Skin of body (tissue), 2 donors: ENCODE data around the gene SYNDIG1. TPM values are rescaled to one million over a fixed set of nuclear protein-coding genes. Genes with fewer than 3 reads are reported as not detected.

Experiments used
- DNase-seq: peaks from one replicate; lab custom pipeline; 2025; lab: John Stamatoyannopoulos, UW
- total RNA-seq: library from RNA; depleted of rRNA; stranded (reverse); fragments of >200 nt; gene quantifications from one replicate; pipeline ENCODE4 v1.2.3, GENCODE V29; 2014

SYNDIG1 gene
- total RNA-seq, 1 donor from 2014 or later: 2.6 TPM

DNA sequence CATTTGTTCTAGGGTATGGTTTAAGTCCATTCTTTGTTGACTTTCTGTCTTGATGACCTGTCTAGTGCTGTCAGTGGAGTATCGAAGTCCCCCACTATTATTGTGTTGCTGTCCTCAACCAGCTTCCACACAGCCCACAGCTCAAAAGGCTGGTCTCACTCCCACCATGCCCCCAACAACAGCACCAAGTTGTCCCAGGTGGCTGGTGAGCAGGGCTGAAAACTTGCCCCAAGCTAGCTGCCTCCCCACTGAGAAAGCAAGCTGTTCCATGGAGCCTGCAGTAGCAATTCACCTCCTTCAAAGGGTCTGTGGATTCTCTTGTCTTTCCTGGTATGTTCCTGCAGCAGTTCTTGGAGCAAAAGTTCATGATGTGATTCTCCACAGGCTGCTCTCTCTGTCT, 221.0 kb downstream of the SYNDIG1 start:
- DNase-seq: no peak

DNA sequence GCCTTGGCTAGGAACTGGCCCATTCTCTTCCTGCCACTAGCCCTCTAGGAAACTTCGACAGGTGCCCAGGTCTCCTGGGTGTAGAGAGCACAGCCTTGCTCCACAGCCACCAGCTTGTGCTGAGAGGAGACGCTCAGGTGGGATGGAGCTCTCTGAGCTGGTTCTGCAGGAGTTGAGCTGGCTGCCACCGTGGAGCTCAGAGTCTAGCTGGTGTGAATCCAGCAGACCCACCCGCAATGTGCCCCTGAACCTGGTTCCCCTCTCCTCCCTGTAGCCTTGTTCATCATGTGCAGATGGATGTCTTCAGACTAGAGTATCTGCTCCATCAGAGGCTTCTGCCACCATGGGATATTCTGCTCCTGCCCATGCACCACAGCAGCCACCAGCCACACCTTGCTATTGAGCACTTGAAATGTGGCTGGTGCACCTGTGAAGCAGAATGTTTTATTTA, 222.5 kb downstream of the SYNDIG1 start:
- DNase-seq: no peak

DNA sequence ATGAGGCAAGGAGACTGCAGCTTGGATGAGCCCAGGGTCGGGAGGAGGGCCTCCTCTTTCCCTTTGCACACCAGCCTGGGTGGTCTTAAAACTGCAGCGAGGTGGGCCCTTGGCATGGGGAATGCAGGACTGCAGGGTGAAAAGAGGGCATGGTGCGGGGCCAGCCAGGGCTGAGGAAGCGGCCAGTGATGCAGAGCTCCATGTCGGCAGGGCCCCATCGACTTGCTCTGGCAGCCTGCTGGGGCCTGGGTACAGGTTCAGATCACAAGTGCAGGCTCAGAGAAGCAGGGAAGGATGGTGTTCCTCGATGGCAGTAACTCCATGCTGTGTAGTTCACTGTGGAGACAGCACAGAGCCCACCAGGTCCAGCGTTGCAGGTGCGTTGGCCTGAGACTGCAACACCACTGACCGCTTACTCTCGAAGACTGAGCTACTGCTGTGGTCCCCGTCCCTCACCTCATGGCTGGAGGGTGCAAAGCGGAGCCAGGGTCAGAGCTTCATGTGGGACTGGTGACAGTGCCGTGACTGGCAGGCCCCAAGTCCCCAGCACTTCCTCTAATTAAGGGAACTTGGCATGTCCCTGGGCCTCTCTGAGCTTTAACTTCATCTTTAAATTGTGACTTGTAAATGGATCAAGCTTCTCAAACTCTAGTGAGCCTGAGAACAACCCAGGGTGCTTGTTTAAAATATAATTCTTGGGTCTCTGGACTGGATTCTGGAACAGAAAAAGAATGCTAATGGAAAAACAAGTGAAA, 223.2 kb downstream of the SYNDIG1 start:
- no peak for DNase-seq

DNA sequence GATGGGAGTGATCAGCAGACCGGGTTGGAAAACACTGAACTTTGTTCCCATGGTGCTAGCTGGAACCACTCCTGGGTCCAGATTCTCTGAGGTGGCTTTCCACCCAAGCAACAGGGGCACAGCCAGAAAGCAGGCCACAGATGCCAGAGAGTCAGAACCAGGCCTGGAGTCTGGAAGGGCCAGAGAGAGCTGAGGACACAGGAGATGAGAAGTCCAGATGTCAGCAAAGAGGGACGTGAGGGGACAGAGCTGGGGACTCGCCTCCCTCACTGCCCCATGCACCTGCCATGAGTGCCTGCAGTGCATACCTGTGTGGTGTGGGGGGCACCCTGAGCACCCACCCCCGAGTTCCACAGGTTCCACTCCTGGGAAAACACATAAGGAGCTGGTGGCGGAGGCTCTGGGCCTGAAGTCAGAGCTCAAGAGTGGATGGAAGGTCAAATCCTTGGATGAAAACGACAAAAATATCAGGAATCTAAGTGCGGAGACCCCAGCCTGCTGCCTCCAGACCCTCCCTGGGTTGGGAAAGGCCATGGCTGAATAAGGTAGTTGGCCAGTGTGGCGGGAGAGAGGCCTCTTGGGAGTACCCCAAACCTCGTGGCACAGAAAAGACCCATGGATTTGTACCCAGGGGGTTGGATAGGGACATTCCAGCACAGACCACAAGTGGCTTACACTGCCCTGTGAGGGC, 224.2 kb downstream of the SYNDIG1 start:
- DNase-seq: no peak

DNA sequence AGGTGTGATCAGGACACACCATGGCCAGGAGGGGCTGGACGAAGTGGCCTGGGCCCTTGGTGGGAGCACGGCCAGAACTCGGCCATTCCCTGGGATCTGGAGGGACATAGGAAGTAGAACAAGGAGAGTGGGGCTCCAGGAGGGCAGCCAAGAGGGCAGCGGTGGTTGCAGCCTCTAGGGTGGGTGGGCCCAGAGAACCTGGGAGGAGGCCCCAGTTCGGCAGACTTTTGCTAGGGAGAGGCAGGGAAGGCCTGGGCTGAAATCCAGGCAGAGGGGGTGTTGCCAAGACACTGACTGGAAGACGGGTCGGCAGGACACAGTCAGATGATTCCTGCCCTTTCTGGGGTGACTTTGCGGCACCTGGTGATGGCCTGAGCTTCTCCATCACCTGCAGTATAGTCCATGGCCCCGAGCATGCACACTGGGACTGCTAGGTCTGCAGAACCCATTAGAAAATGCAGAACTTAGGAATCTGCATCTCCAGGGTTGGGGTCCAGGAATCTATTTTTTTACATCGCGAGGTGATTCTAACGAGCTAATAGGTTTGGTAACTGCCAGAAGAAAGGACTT, 224.8 kb downstream of the SYNDIG1 start:
- DNase-seq: no peak

DNA sequence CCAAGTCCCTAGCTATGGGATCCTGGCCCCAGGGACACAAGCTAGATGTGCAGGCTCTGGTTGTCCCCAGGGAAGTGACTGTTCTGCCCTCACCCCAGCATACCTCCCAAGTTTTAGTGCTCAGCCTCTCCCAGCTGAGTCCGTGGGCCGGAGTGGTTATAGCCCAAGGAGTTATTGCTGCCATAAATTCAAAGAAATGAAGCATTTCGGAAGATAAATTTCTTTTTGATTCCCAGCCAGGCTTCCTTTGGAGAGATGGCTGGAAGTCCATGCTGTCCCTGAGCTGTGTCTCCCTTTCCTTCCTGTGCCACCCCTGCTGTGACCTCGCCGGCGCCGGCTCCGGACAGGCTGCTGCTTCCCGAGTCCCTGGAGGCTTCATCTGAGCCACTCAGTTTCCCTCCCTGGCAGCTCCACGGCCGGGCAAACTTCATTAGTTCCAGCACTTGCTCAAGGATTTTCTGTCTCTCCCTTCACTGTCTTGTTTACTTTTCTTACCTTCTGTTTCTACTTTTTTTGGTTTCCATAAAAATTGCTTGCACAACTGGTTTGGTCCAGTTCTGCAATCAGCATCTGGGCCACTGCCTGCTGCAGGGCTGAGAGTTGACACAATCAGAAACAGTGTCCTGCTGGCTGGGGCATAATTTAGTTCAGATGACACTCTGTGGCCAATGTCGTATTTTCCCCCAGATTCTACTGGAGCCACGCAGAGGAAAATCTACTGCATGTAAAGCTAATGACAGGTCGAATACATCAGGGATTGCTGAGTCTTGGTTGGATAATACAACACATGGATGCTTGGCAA, 225.5 kb downstream of the SYNDIG1 start:
- DNase-seq: no peak

DNA sequence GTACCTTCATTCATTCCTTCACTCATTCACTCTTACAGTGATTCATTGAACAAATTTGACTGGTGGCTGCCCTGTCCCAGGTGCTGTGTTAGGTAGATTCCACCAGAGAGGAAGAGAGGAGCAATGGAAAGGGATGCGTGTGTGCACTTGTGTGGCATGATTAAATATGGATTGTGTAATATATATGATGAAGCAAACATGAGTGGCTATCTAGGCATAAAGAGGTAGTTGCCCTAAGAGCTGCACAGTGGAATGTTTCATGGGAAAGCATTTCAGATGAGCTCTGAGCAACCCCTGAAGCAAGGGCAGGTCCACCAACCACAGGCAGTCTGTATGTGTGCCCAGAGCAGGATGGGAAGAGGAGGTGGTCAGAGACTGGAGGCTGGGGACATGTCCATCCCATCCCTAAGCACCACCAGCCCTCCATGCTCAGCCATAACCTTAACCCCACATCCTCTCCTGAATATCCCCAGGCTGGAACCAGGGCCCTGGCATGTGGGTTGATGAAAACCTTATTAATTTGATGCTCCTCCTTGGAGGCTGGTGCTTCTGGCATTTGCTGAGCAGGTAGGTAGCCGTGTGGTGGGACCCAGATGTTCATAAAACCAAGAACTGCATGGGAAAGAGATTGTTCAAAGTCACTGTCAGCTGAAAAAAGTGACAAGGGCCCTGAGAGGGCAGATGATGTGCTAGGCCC, 226.2 kb downstream of the SYNDIG1 start:
- DNase-seq: no peak

DNA sequence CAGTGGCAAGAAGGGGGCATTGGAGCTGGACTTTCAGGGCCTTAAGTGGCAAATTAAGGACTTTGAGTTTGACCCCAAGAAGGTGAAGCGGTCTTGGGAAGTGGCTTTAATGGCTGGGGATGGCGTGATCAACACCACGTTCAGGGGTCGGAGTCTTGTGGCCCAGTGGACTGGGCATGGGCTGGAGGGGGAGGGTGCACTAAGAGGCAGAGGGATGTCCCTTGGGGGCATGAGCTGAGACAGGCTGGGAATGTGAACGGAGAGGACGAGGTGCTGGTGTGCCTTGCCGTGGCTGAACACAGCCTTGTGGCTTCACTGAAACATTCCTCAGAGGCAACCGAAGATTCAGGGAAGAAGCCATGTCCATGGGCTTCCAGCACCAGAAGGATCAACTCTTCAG, 227.0 kb downstream of the SYNDIG1 start:
- DNase-seq: no peak

DNA sequence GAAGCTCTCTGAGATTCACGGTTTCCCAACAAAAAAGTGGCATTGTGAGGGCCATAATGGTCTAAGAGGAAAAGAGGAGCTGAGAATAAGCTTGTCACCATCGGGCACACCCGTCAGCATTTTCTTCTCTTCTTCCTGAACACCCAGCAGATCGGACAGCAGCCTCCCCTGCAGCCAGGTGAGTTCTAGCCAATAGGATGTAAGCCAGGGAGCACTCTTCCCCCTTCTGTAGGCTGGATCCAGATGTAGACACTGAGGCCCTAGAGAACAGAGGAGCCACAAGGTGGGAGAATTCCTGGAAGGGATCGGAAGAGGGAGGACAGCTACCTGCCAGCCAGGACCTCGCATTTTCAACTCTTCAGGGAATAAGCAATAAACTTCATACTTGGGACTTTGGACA, 228.0 kb downstream of the SYNDIG1 start:
- no peak for DNase-seq

DNA sequence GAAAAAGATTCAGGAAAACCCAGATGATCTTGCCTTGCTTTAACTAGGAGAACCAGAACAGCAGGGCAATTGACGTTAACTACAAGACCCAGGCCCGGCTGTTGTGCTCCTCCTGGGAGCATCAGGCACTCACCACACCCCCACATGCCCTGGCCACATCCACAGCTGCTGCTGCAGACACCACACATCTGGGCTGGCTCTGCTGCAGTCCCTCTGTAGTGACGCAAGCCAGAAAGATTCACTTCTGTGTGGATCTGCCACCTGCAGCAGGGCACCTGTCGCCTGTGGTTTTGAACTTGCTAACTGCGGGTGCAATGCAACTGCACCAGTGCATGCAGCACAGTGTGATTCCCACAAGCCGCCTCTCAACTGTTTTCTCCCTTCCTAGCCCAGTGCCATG, 228.8 kb downstream of the SYNDIG1 start:
- DNase-seq: no peak

DNA sequence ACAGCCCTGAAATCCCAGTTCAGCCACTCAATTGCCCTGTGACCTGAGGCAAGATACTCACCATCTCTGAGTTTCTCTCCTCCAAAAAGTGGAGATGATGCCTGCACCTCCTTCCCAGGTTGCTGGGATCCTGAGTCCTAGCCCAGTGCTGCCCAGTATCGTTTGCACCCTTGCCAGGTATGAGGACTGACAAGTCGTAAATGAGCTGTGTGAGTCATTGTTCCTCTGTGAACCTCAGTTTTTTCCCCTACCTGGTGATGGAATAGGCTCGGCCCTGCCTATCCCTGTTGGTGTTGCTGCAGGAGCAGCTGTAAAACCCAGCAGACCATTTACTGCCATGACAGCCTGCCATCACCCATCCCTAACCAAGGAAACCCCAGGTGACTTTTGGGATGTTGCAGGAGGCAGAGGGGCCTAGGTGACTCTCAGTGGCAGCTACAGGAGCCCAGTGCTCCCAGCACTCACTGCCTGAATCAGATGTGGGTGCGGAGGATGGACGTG, 229.3 kb downstream of the SYNDIG1 start:
- DNase-seq: no peak

DNA sequence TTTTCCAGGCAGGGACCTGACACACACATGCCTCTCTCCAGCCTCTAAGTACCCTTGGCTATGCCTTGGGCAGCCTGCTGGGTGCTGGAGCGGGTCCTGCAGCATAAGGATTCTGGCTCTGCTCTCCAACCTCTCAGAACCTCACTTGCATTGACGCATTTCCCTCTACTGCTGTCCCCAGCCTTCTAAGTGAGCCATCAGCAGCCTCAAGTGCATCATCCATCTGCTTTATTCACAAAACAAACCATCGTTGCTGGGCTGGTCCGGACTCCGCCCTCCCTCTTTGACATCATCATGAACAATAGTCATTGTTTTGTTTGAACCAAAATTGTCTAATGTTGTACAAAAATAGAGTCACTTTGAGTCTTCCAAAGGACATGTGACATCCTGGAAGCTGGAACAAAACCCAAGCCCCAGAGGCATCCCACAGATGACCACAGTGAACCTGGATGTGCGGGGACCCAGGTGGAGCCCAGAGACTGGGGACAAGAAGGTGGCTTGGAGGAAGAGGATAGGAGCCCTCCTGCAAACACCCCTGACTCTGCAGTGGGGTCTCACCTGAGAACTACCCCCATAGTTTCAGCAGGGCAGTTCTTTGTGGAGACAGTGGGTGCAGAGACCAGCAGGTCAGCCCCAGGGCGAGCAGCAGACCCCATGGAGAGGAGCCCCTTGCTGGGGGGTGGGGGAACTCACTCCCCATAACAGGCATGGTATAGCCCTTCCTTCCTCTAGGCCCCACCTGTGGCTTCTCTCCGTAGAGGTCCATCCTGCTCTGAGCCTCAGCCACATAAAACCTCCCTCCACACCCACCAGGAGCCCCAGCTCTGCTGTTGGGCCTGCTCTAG, 230.1 kb downstream of the SYNDIG1 start:
- no peak for DNase-seq

DNA sequence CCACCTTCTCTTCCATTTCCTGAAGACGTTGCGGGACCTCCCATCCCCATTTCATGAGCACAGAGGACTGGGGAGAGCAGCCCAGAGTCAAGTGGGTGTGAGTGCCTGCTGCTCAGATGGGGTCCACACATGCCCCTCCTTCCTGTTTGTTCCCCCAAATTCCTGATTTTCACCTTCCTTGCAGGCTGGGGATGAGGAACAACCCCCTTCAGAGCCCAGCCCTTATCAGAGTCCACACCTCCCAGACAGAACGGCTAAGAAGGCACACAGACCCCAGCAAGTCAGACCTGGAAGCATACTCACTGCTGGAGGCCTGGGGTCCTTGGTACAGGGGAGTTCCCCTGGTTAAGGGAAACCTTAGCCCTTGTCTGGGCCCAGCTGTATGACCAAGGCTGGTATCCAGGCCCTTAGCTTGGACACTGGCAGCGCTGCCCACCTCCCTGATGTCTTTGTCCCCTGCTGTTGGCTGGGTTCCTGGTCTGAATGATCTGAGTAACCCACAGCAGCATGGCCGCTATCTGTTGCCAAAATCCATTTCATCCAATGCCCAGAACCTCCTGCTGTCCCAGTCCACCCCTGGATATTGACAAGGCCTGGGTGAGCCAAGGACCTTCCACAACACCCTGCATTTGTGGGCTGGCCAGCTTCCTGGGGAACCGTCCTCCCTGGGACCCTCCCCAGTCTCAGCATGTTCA, 230.9 kb downstream of the SYNDIG1 start:
- no peak for DNase-seq

DNA sequence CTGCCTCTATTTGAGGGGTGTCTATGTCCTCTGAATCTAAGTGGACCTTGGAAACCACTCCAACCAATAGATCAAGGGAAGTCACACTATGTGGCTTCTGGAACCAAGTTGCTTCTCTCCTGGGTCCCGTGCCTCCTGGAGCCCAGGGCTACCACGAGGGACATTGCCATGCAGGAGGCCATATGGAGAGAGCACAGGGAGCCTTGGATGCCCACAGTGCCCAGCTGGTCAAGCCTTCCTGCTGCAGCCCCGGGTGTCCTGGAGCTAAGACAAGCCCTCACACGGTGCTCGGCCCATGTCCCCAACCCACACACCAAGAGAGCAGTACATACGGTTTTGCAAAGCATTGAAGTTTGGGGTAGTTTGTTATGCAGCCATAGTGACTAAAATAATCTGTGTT, 231.6 kb downstream of the SYNDIG1 start:
- no peak for DNase-seq

DNA sequence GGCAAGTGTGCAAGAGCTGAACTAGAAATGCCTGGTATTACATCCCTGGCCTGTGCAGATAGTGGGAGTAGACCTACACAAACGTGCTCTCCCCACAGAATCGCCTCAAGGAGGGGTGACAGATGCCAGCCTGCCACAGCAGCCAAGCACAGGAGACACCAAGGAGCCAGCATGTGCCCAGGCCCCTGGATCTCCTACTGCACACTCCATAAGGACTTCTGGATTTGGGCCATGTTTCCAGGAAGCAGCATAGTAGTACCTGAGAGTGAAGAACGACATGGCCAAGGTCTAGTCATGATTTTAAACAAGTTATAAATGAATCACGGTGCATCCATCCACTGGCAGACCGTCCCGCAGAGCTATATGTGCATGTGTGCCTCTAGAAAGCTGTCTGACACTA, 232.2 kb downstream of the SYNDIG1 start:
- no peak for DNase-seq

DNA sequence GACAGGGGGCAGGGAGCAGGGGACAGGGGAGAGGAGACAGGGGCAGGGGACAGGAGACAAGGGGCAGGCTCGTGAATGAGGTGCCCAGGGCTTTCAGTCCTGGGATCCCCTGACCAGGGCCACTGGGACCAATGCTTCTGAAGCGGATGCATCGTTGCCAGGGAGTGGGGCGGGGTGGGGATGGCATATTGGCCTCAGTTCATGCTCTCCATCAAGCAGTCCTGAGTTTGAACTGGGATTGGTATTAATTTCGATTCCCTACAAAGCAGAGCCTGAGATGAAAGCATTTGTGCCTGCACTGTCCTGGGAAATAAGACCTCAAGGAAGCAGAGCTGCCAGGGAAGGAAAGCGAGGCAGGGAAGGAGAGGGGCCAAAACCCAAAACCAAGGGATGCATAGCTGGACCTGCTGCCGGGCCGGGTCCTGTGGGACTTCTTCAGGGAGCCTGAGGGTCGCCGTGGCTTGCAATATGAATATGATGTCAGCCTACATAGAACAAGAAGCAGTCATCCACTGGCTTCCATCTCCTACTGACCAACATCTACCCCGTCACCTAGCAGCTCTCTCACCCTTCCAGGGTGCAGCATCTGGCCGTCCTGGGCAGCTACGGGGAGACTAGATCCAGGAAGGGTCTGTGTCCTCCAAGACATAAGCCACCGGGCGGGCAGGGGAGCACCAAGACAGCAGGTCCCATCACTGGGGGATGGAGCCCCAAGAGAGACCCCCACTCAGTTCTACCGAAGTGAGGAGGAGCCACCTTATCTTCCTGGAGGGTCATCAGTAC, 233.3 kb downstream of the SYNDIG1 start:
- DNase-seq: no peak

DNA sequence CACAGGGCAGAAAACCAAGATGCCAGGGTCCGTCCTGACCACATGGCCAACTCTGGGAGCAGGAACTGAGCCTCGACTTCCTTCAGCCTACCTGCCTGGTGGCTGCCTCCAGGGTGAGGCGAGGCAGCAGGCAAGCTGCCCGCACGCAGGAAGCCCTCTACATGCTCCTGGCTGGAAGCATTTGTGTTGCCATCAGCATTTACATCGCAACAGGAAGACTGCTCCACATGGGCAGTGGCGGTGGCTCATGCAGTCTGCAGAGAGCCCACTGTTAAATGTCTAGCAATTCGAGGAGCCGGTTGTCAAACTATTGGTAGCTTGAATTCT, 233.8 kb downstream of the SYNDIG1 start:
- DNase-seq: no peak

DNA sequence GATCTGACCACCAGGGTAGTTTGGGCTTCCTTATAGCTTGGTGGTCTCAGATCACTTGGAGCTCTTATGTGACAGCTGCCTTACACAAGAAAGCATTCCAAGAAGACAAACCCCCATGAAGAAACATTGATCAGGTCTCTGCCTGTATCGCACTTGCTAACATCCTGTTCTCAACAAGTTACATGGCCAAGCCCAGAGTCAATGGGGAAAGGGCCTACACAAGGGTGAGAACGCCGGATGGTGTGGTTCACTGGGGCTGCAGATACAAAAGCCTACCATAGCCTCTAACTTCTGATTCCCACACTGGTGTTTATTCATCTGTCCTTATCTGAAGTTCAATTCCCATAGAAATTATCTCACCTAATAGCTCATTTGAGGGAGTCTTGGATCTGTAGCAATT, 235.5 kb downstream of the SYNDIG1 start:
- DNase-seq: no peak

DNA sequence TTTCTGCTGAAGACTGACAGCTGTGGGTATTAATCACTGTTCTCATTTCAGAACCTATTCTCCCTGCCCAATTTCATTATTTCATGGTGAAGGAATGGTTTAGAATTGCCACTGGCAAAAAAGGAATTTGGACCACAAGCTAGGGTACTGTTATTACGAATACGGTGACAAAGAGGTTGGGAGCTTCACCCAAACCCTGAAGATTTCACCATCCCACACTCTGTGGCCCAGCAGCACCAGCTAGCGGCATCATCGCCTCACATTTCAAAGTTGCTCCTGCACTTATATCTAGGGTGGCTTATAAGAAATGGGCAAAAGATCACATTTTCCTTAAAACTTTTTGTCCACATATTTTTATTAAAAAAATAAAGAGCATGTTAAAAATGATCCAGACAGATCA, 236.1 kb downstream of the SYNDIG1 start:
- no peak for DNase-seq
